Measurements from ENCODE around the gene C3. TPM values are rescaled to one million over a fixed set of nuclear protein-coding genes. Genes with fewer than 3 reads are reported as not detected.
"Not testable (repeated sequence)": the region's sequence is repeated elsewhere in the genome, so short reads cannot be mapped to it uniquely, and the experiment has no call there.

Gene C3
- total and polyA plus RNA-seq, 10 donors: 5.8 to 182 (median 27.5) TPM

DNA sequence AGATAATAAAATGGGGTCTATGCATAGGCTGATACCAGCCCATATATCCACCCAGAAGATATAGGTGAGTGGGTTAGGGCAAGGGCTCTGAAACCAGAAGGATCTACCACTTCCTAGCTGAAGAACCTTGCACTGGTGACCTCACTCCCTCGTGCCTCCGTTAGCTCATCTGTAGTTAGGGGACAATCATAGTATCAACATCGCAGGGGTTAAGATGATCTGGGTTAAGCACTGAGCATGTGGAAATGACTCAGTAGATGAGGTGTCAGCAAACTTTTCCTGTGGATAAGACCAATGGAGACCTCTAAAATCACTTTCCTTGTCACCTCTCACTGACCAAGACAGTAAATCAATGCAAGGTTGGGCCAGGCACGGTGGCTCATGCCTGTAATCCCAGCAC is 81.0 kb downstream of the C3 start:
- no peak for DNase-seq
- Histone ChIP-seq H3K4me1 (peaks cover 10 to 29% (median 16%) of the 10 kb centered on the region in 6 donors), H3K4me3 (no peak overlapping the region), H3K36me3 (no peaks in the 10 kb centered on the region), H3K27ac (no peak overlapping the region), H3K27me3 (replicated peaks in 1 of 7) (peaks cover 0 to 20% (median 0%) of the 10 kb centered on the region in 7 donors), H3K9me3 (peaks cover 0 to 2% (median 0%) of the 10 kb centered on the region in 8 donors)
- 41 to 67% (median 50%) methylated on average over 3 to 4 of the region's 4 CpGs for WGBS, 5 donors
- TF ChIP-seq CTCF (IDR thresholded peaks at IDR 0.05 in 8 of 11, conservative IDR thresholded peaks at IDR 0.05 in 3 of 11): no peak
- intact Hi-C loops (cut with DNase I; ENCODE audit: low total_unique reads): no loop called here

DNA sequence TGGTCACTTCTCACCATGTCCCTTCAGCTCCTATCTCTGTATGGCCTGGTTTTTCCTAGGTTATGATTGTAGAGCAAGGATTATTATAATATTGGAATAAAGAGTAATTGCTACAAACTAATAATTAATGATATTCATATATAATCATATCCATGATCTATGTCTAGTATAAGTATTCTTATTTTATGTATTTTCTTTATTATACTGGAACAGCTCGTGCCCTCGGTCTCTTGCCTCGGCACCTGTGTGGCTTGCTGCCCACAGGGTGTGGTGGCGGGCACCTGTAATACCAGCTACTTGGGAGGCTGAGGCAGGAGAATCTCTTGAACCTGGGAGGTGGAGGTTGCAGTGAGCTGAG is 87.0 kb downstream of the C3 start:
- H3K4me3 ChIP-seq, H3K27ac ChIP-seq, H3K36me3 ChIP-seq, H3K9me3 ChIP-seq, DNase-seq: not testable (repeated sequence)
- intact Hi-C loops (cut with DNase I; ENCODE audit: low total_unique reads): loop anchor here (5.0 kb wide), 1 partner anchor 229 kb away; no protein-coding TSS in a partner anchor
- TF ChIP-seq CTCF (IDR thresholded peaks at IDR 0.05 in 8 of 11, conservative IDR thresholded peaks at IDR 0.05 in 3 of 11): peak in 1 of 11 experiments; percentile 6
- Histone ChIP-seq H3K27me3 (replicated peaks in 1 of 7) (peaks cover 0 to 15% (median 0%) of the 10 kb centered on the region in 7 donors), H3K4me1 (peaks cover 0 to 19% (median 6%) of the 10 kb centered on the region in 6 donors)
- 67 to 88% (median 79%) methylated on average over 4 of the region's 4 CpGs for whole genome bisulfite sequencing, 5 donors

GRCh38 chr19:6632747-6633455 is 87.5 kb downstream of the C3 start:
- 47 to 57% (median 50%) methylated on average over 25 to 26 of the region's 26 CpGs for WGBS, 5 donors
- intact Hi-C loops (cut with DNase I; ENCODE audit: low total_unique reads): loop anchor here (5.0 kb wide), 1 partner anchor 229 kb away; no protein-coding TSS in a partner anchor

More at GRCh38 chr19:6632747-6633455, 87.5 kb downstream of the C3 start:
- not testable (repeated sequence) for H3K4me3 ChIP-seq, H3K9me3 ChIP-seq, H3K36me3 ChIP-seq, H3K27ac ChIP-seq
- peak; percentile 43 to 82 (median 75) for TF ChIP-seq CTCF (IDR thresholded peaks at IDR 0.05 in 8 of 11, conservative IDR thresholded peaks at IDR 0.05 in 3 of 11)
- peak; percentile 90 for DNase-seq
- Histone ChIP-seq H3K27me3 (replicated peaks in 1 of 7) (peaks cover 0 to 20% (median 0%) of the 10 kb centered on the region in 7 donors), H3K4me1 (peaks cover 0 to 19% (median 6%) of the 10 kb centered on the region in 6 donors)

Data from spleen (tissue), 11 donors.